ENCODE results near the gene TACR1. TPM values are rescaled to one million over a fixed set of nuclear protein-coding genes. Genes with fewer than 3 reads are reported as not detected.
"Not testable (repeated sequence)": the region's sequence is repeated elsewhere in the genome, so short reads cannot be mapped to it uniquely, and the experiment has no call there.

Gene TACR1
- total RNA-seq, 2 experiments from 2014 or later = not detected

- DNase-seq = no peak
- CTCF ChIA-PET = interaction anchor here (2.1 kb wide), 1 partner anchor 13 kb away, joined by 6 read pairs; the partner anchor contains the start of gene TACR1
- H3K4me3 Mint-ChIP-seq = no peak overlapping the region
These were observed 12.5 kb downstream of the TACR1 start for GRCh38 chr2:75186821-75187220.

GRCh38 chr2:75182606-75183005 lies 16.7 kb downstream of the TACR1 start:
- Mint-ChIP-seq H3K4me1 (ENCODE audit: low read depth) (no peaks in the 10 kb centered on the region), H3K4me3 (no peak overlapping the region), H3K27ac (no peak overlapping the region), H3K27me3 (ENCODE audit: low read depth) (no peaks in the 10 kb centered on the region), H3K36me3 (ENCODE audit: low read depth) (no peaks in the 10 kb centered on the region), H3K9me3 (no peaks in the 10 kb centered on the region)
- CTCF ChIA-PET = no interaction called here
- intact Hi-C loops (cut with micrococcal nuclease) = no loop called here
- no peak for DNase-seq

More at GRCh38 chr2:75186821-75187220, 12.5 kb downstream of the TACR1 start:
- Mint-ChIP-seq H3K27me3 (ENCODE audit: low read depth) (peaks cover 4% of the 10 kb centered on the region), H3K4me1 (ENCODE audit: low read depth) (no peaks in the 10 kb centered on the region), H3K36me3 (ENCODE audit: low read depth) (no peaks in the 10 kb centered on the region), H3K27ac (no peak overlapping the region), H3K9me3 (no peaks in the 10 kb centered on the region)
- intact Hi-C loops (cut with micrococcal nuclease) = no loop called here

- H3K27ac Mint-ChIP-seq = no peak overlapping the region
- CTCF ChIA-PET = interaction anchor here (0.6 kb wide), 2 partner anchors 12 to 512 kb away, joined by 3 read pairs; no protein-coding TSS in a partner anchor
- H3K36me3 Mint-ChIP-seq (ENCODE audit: low read depth) = no peaks in the 10 kb centered on the region
- intact Hi-C loops (cut with micrococcal nuclease) = no loop called here
- H3K27me3 Mint-ChIP-seq (ENCODE audit: low read depth) = no peaks in the 10 kb centered on the region
- DNase-seq = no peak
- no peaks in the 10 kb centered on the region for H3K9me3 Mint-ChIP-seq
- no peaks in the 10 kb centered on the region for H3K4me1 Mint-ChIP-seq (ENCODE audit: low read depth)
- H3K4me3 Mint-ChIP-seq = no peak overlapping the region
These were observed 18.8 kb downstream of the TACR1 start for GRCh38 chr2:75180476-75180875.

- intact Hi-C loops (cut with micrococcal nuclease) = no loop called here
- CTCF ChIA-PET = interaction anchor here (0.6 to 0.7 kb wide), 2 partner anchors 89 to 252 kb away, joined by 3 to 5 read pairs; no protein-coding TSS in a partner anchor
- no peaks in the 10 kb centered on the region for H3K27me3 Mint-ChIP-seq (ENCODE audit: low read depth)
- no peak overlapping the region for H3K4me3 Mint-ChIP-seq
- DNase-seq = no peak
- H3K36me3 Mint-ChIP-seq (ENCODE audit: low read depth) = no peaks in the 10 kb centered on the region
- H3K9me3 Mint-ChIP-seq = no peaks in the 10 kb centered on the region
- no peak overlapping the region for H3K27ac Mint-ChIP-seq
- no peaks in the 10 kb centered on the region for H3K4me1 Mint-ChIP-seq (ENCODE audit: low read depth)
These were observed 21.9 kb downstream of the TACR1 start for GRCh38 chr2:75177427-75177826.

GRCh38 chr2:75175456-75175855 lies 23.9 kb downstream of the TACR1 start:
- CTCF ChIA-PET = interaction anchor here (0.6 to 1.2 kb wide), 2 partner anchors 24 to 68 kb away, joined by 3 read pairs; partner anchors contain the start of gene TACR1
- no peaks in the 10 kb centered on the region for H3K36me3 Mint-ChIP-seq (ENCODE audit: low read depth)

GRCh38 chr2:75174981-75175380 lies 24.3 kb downstream of the TACR1 start:
- no peaks in the 10 kb centered on the region for H3K27me3 Mint-ChIP-seq (ENCODE audit: low read depth)
- CTCF ChIA-PET = no interaction called here
- H3K4me1 Mint-ChIP-seq (ENCODE audit: low read depth) = no peaks in the 10 kb centered on the region
- no peak overlapping the region for H3K4me3 Mint-ChIP-seq
- H3K36me3 Mint-ChIP-seq (ENCODE audit: low read depth) = no peaks in the 10 kb centered on the region
- no peak overlapping the region for H3K27ac Mint-ChIP-seq
- intact Hi-C loops (cut with micrococcal nuclease) = no loop called here
- DNase-seq = no peak
- no peaks in the 10 kb centered on the region for H3K9me3 Mint-ChIP-seq

More at GRCh38 chr2:75175456-75175855, 23.9 kb downstream of the TACR1 start:
- H3K27me3 Mint-ChIP-seq (ENCODE audit: low read depth) = no peaks in the 10 kb centered on the region
- no peaks in the 10 kb centered on the region for H3K9me3 Mint-ChIP-seq
- no peaks in the 10 kb centered on the region for H3K4me1 Mint-ChIP-seq (ENCODE audit: low read depth)
- no peak overlapping the region for H3K4me3 Mint-ChIP-seq
- no peak for DNase-seq
- intact Hi-C loops (cut with micrococcal nuclease) = no loop called here
- no peak overlapping the region for H3K27ac Mint-ChIP-seq

- CTCF ChIA-PET = no interaction called here
- Mint-ChIP-seq H3K4me1 (ENCODE audit: low read depth) (no peaks in the 10 kb centered on the region), H3K9me3 (no peaks in the 10 kb centered on the region), H3K27me3 (ENCODE audit: low read depth) (no peaks in the 10 kb centered on the region), H3K4me3 (no peak overlapping the region), H3K36me3 (ENCODE audit: low read depth) (no peaks in the 10 kb centered on the region), H3K27ac (no peak overlapping the region)
- no peak for DNase-seq
- intact Hi-C loops (cut with micrococcal nuclease) = no loop called here
These were observed 24.8 kb downstream of the TACR1 start for GRCh38 chr2:75174519-75174918.

- Mint-ChIP-seq H3K4me1 (ENCODE audit: low read depth) (no peaks in the 10 kb centered on the region), H3K36me3 (ENCODE audit: low read depth) (no peaks in the 10 kb centered on the region), H3K9me3 (no peaks in the 10 kb centered on the region), H3K4me3 (no peak overlapping the region), H3K27me3 (ENCODE audit: low read depth) (no peaks in the 10 kb centered on the region), H3K27ac (no peak overlapping the region)
- CTCF ChIA-PET = no interaction called here
- no peak for DNase-seq
- intact Hi-C loops (cut with micrococcal nuclease) = no loop called here
These were observed 25.6 kb downstream of the TACR1 start for GRCh38 chr2:75173740-75174139.

- H3K27ac Mint-ChIP-seq; H3K27me3 Mint-ChIP-seq (ENCODE audit: low read depth); DNase-seq; H3K4me3 Mint-ChIP-seq; H3K4me1 Mint-ChIP-seq (ENCODE audit: low read depth); H3K36me3 Mint-ChIP-seq (ENCODE audit: low read depth); H3K9me3 Mint-ChIP-seq; CTCF ChIA-PET; intact Hi-C loops (cut with micrococcal nuclease): not testable (repeated sequence)
These were observed 27.9 kb downstream of the TACR1 start for GRCh38 chr2:75171423-75171822.

- no peak overlapping the region for H3K27ac Mint-ChIP-seq
- H3K4me3 Mint-ChIP-seq = no peak overlapping the region
- DNase-seq = no peak
- no peaks in the 10 kb centered on the region for H3K36me3 Mint-ChIP-seq (ENCODE audit: low read depth)
- H3K27me3 Mint-ChIP-seq (ENCODE audit: low read depth) = no peaks in the 10 kb centered on the region
- H3K9me3 Mint-ChIP-seq = no peaks in the 10 kb centered on the region
- intact Hi-C loops (cut with micrococcal nuclease) = no loop called here
- CTCF ChIA-PET = no interaction called here
- H3K4me1 Mint-ChIP-seq (ENCODE audit: low read depth) = no peaks in the 10 kb centered on the region
These were observed 28.4 kb downstream of the TACR1 start for GRCh38 chr2:75170889-75171288.

- DNase-seq = no peak
- no peaks in the 10 kb centered on the region for H3K9me3 Mint-ChIP-seq
- H3K4me3 Mint-ChIP-seq = no peak overlapping the region
- H3K4me1 Mint-ChIP-seq (ENCODE audit: low read depth) = no peaks in the 10 kb centered on the region
- no peaks in the 10 kb centered on the region for H3K36me3 Mint-ChIP-seq (ENCODE audit: low read depth)
- H3K27ac Mint-ChIP-seq = no peak overlapping the region
- CTCF ChIA-PET = no interaction called here
- H3K27me3 Mint-ChIP-seq (ENCODE audit: low read depth) = no peaks in the 10 kb centered on the region
- intact Hi-C loops (cut with micrococcal nuclease) = no loop called here
These were observed 31.1 kb downstream of the TACR1 start for GRCh38 chr2:75168186-75168585.

GRCh38 chr2:75166491-75166890 lies 32.8 kb downstream of the TACR1 start:
- Mint-ChIP-seq H3K27ac (no peak overlapping the region), H3K9me3 (no peaks in the 10 kb centered on the region), H3K36me3 (ENCODE audit: low read depth) (no peaks in the 10 kb centered on the region), H3K4me1 (ENCODE audit: low read depth) (no peaks in the 10 kb centered on the region), H3K4me3 (no peak overlapping the region), H3K27me3 (ENCODE audit: low read depth) (no peaks in the 10 kb centered on the region)
- no peak for DNase-seq
- CTCF ChIA-PET = no interaction called here
- intact Hi-C loops (cut with micrococcal nuclease) = no loop called here

GRCh38 chr2:75162897-75163296 lies 36.4 kb downstream of the TACR1 start:
- no peaks in the 10 kb centered on the region for H3K9me3 Mint-ChIP-seq
- H3K27me3 Mint-ChIP-seq (ENCODE audit: low read depth) = no peaks in the 10 kb centered on the region
- CTCF ChIA-PET = no interaction called here
- no peak overlapping the region for H3K27ac Mint-ChIP-seq
- H3K4me1 Mint-ChIP-seq (ENCODE audit: low read depth) = no peaks in the 10 kb centered on the region
- H3K36me3 Mint-ChIP-seq (ENCODE audit: low read depth) = no peaks in the 10 kb centered on the region
- intact Hi-C loops (cut with micrococcal nuclease) = no loop called here
- peak; percentile 5 for DNase-seq
- no peak overlapping the region for H3K4me3 Mint-ChIP-seq

- CTCF ChIA-PET = no interaction called here
- intact Hi-C loops (cut with micrococcal nuclease) = no loop called here
- DNase-seq = no peak
- H3K4me3 Mint-ChIP-seq = no peak overlapping the region
- H3K9me3 Mint-ChIP-seq = no peaks in the 10 kb centered on the region
- H3K4me1 Mint-ChIP-seq (ENCODE audit: low read depth) = no peaks in the 10 kb centered on the region
- H3K27me3 Mint-ChIP-seq (ENCODE audit: low read depth) = no peaks in the 10 kb centered on the region
- H3K36me3 Mint-ChIP-seq (ENCODE audit: low read depth) = no peaks in the 10 kb centered on the region
- H3K27ac Mint-ChIP-seq = no peak overlapping the region
These were observed 37.1 kb downstream of the TACR1 start for GRCh38 chr2:75162259-75162658.

Data from activated naive CD4-positive, alpha-beta T cell treated with anti-CD3 and anti-CD28 coated beads for 36 hours (primary cell).